Measurements from ENCODE around the gene NR1D2.

DNA sequence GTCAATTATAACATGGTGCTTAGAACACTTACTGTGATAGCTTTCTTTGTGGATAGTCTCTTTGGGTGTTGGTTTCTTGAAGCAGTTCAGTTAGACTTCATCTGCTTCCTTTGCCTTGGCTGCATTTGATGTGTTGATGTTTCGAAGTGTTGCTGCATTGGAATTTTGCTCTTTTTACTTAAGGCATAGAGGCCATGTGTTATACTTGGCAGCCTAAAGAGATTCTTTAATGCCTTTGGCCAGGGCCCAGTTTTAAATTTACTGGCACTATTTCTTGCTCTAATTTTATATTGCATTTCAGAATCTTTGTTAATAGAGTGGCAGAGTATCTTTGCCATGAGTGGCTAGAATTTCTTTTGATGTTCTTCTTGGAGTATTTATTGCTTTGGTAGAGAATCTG is 21.2 kb downstream of the NR1D2 start:
- TF ChIP-seq, protein P1, sequence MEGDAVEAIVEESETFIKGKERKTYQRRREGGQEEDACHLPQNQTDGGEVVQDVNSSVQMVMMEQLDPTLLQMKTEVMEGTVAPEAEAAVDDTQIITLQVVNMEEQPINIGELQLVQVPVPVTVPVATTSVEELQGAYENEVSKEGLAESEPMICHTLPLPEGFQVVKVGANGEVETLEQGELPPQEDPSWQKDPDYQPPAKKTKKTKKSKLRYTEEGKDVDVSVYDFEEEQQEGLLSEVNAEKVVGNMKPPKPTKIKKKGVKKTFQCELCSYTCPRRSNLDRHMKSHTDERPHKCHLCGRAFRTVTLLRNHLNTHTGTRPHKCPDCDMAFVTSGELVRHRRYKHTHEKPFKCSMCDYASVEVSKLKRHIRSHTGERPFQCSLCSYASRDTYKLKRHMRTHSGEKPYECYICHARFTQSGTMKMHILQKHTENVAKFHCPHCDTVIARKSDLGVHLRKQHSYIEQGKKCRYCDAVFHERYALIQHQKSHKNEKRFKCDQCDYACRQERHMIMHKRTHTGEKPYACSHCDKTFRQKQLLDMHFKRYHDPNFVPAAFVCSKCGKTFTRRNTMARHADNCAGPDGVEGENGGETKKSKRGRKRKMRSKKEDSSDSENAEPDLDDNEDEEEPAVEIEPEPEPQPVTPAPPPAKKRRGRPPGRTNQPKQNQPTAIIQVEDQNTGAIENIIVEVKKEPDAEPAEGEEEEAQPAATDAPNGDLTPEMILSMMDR (IDR thresholded peaks at IDR 0.05; ENCODE audit: insufficient read depth, low read depth, low read length): no peak
- TF ChIP-seq EZH2 (IDR thresholded peaks at IDR 0.05; ENCODE audit: insufficient read depth, low read length): no peak
